Mesendoderm (in vitro differentiated cells): Measurements from ENCODE around the gene ADAMTS17.

Source experiments
- DNase-seq: peaks from one replicate; pipeline ENCODE4 v3.0.0; 2013
- H2AK5ac ChIP-seq: 2 replicates; pipeline ENCODE4 v1.6.1; 2013; ENCODE audit warnings: low read length, inconsistent platforms
- H2BK120ac ChIP-seq: 2 replicates; pipeline ENCODE4 v1.6.1; 2013; ENCODE audit warnings: low read depth, mild to moderate bottlenecking, low read length, moderate library complexity, mixed read lengths
- H2BK15ac ChIP-seq: replicated peaks from 2 replicates; pipeline ENCODE4 v1.6.1; 2013; ENCODE audit warnings: low read depth, mild to moderate bottlenecking, moderate library complexity
- H2BK5ac ChIP-seq: 2 replicates; pipeline ENCODE4 v1.6.1; 2013; ENCODE audit warnings: low read length, inconsistent platforms
- H3K18ac ChIP-seq: 2 replicates; pipeline ENCODE4 v1.6.1; 2013; ENCODE audit warnings: mild to moderate bottlenecking, low read length, mixed read lengths
- H3K23ac ChIP-seq: one replicate; pipeline ENCODE4 v1.6.1; 2013; ENCODE audit warnings: low read length
- H3K27ac ChIP-seq: 2 replicates; pipeline ENCODE4 v1.5.1; 2013; ENCODE audit warnings: low read depth, mild to moderate bottlenecking, inconsistent platforms, low read length, moderate library complexity
- H3K27me3 ChIP-seq: 2 replicates; pipeline ENCODE4 v1.6.1; 2013; ENCODE audit warnings: low read length, control low read depth, mild to moderate bottlenecking, inconsistent platforms; ENCODE audit not compliant: insufficient read depth, poor library complexity
- H3K36me3 ChIP-seq: 2 replicates; pipeline ENCODE4 v1.6.1; 2013; ENCODE audit warnings: low read length, inconsistent platforms; ENCODE audit not compliant: control insufficient read depth, insufficient read depth
- H3K4ac ChIP-seq: one replicate; pipeline ENCODE4 v1.6.1; 2013; ENCODE audit warnings: low read depth, mild to moderate bottlenecking, low read length, moderate library complexity
- H3K4me1 ChIP-seq: 2 replicates; pipeline ENCODE4 v1.6.1; 2013; ENCODE audit warnings: low read depth, low read length, inconsistent platforms; ENCODE audit not compliant: control insufficient read depth
- H3K4me2 ChIP-seq: 2 replicates; pipeline ENCODE4 v1.6.1; 2013; ENCODE audit warnings: low read length
- H3K4me3 ChIP-seq: 2 replicates; pipeline ENCODE4 v1.5.1; 2013; ENCODE audit warnings: mild to moderate bottlenecking, low read length
- H3K56ac ChIP-seq: one replicate; pipeline ENCODE4 v1.6.1; 2013; ENCODE audit warnings: low read length
- H3K79me1 ChIP-seq: 2 replicates; pipeline ENCODE4 v1.6.1; 2013; ENCODE audit warnings: low read length, inconsistent platforms
- H3K79me2 ChIP-seq: 2 replicates; pipeline ENCODE4 v1.6.1; 2013; ENCODE audit warnings: mild to moderate bottlenecking, low read length; ENCODE audit not compliant: control insufficient read depth, insufficient read depth
- H3K9ac ChIP-seq: 2 replicates; pipeline ENCODE4 v1.6.1; 2013; ENCODE audit warnings: low read length, inconsistent platforms
- H4K5ac ChIP-seq: one replicate; pipeline ENCODE4 v1.6.1; 2013; ENCODE audit warnings: low read length
- H4K8ac ChIP-seq: one replicate; pipeline ENCODE4 v1.6.1; 2013; ENCODE audit warnings: low read depth, mild to moderate bottlenecking, control low read depth, low read length, moderate library complexity
- WGBS: extraction: QIAGEN DNeasy Blood & Tissue Kit; methylation state at CpG from one replicate; pipeline ENCODE4 v1.1.7; 2013; ENCODE audit warnings: low lambda C conversion rate, missing lambda C conversion rate; ENCODE audit not compliant: insufficient coverage; ENCODE audit errors: extremely low coverage; 5-methylcytosine and 5-hydroxymethylcytosine counted together

Gene ADAMTS17

GRCh38 chr15:100180921-100181320 lies 160.9 kb downstream of the ADAMTS17 start:
- no peak overlapping the region for H3K23ac ChIP-seq
- H3K4ac ChIP-seq: no peak overlapping the region
- H2BK15ac ChIP-seq: no peak overlapping the region
- H3K9ac ChIP-seq: no peak overlapping the region
- no peak overlapping the region for H4K5ac ChIP-seq
- no peak overlapping the region for H3K27ac ChIP-seq
- H2AK5ac ChIP-seq: no peak overlapping the region
- H3K4me3 ChIP-seq: no peak overlapping the region
- no peaks in the 10 kb centered on the region for H3K79me2 ChIP-seq
- no peak overlapping the region for H3K4me2 ChIP-seq
- H2BK120ac ChIP-seq: no peak overlapping the region
- no peaks in the 10 kb centered on the region for H3K27me3 ChIP-seq
- H3K4me1 ChIP-seq: no peaks in the 10 kb centered on the region
- no peak overlapping the region for H2BK5ac ChIP-seq
- H3K56ac ChIP-seq: no peak overlapping the region
- no peak overlapping the region for H3K18ac ChIP-seq
- H3K79me1 ChIP-seq: no peaks in the 10 kb centered on the region
- no CpG with 5 or more reads among the region's 2 CpGs for WGBS
- no peak for DNase-seq
- H4K8ac ChIP-seq: no peak overlapping the region
- no peaks in the 10 kb centered on the region for H3K36me3 ChIP-seq

- H2BK15ac ChIP-seq: no peak overlapping the region
- no peaks in the 10 kb centered on the region for H3K36me3 ChIP-seq
- no peaks in the 10 kb centered on the region for H3K79me2 ChIP-seq
- no peaks in the 10 kb centered on the region for H3K79me1 ChIP-seq
- WGBS: no CpG with 5 or more reads among the region's 12 CpGs
- H3K9ac ChIP-seq: no peak overlapping the region
- H3K27ac ChIP-seq: no peak overlapping the region
- no peak overlapping the region for H2BK120ac ChIP-seq
- no peaks in the 10 kb centered on the region for H3K27me3 ChIP-seq
- no peak overlapping the region for H3K4me2 ChIP-seq
- no peak overlapping the region for H4K5ac ChIP-seq
- H2BK5ac ChIP-seq: no peak overlapping the region
- no peak overlapping the region for H2AK5ac ChIP-seq
- no peak overlapping the region for H4K8ac ChIP-seq
- no peak overlapping the region for H3K4me3 ChIP-seq
- H3K56ac ChIP-seq: no peak overlapping the region
- H3K18ac ChIP-seq: no peak overlapping the region
- H3K4me1 ChIP-seq: no peaks in the 10 kb centered on the region
- no peak overlapping the region for H3K4ac ChIP-seq
- no peak overlapping the region for H3K23ac ChIP-seq
- no peak for DNase-seq
Observed at GRCh38 chr15:100175406-100176114, 166.2 kb downstream of the ADAMTS17 start.

GRCh38 chr15:100174904-100175275 lies 166.9 kb downstream of the ADAMTS17 start:
- Histone ChIP-seq H3K9ac (no peak overlapping the region), H3K23ac (no peak overlapping the region), H3K56ac (no peak overlapping the region), H3K27ac (no peak overlapping the region), H4K8ac (no peak overlapping the region), H3K18ac (no peak overlapping the region), H3K4ac (no peak overlapping the region), H3K4me3 (no peak overlapping the region), H3K4me1 (no peaks in the 10 kb centered on the region), H2AK5ac (no peak overlapping the region), H4K5ac (no peak overlapping the region), H3K27me3 (no peaks in the 10 kb centered on the region), H3K79me2 (no peaks in the 10 kb centered on the region), H2BK5ac (no peak overlapping the region), H3K36me3 (no peaks in the 10 kb centered on the region), H2BK15ac (no peak overlapping the region), H2BK120ac (no peak overlapping the region), H3K79me1 (no peaks in the 10 kb centered on the region), H3K4me2 (no peak overlapping the region)
- no peak for DNase-seq
- no CpG with 5 or more reads among the region's 3 CpGs for WGBS

GRCh38 chr15:100174159-100174903 lies 167.4 kb downstream of the ADAMTS17 start:
- Histone ChIP-seq H3K23ac (no peak overlapping the region), H2BK120ac (no peak overlapping the region), H2BK5ac (no peak overlapping the region), H3K4me1 (no peaks in the 10 kb centered on the region), H2BK15ac (no peak overlapping the region), H3K4me2 (no peak overlapping the region), H3K18ac (no peak overlapping the region), H4K8ac (no peak overlapping the region), H3K79me1 (no peaks in the 10 kb centered on the region), H3K4ac (no peak overlapping the region), H3K56ac (no peak overlapping the region), H4K5ac (no peak overlapping the region), H3K4me3 (no peak overlapping the region), H3K36me3 (no peaks in the 10 kb centered on the region), H3K9ac (no peak overlapping the region), H3K27ac (no peak overlapping the region), H2AK5ac (no peak overlapping the region), H3K79me2 (no peaks in the 10 kb centered on the region), H3K27me3 (no peaks in the 10 kb centered on the region)
- no CpG with 5 or more reads among the region's 7 CpGs for WGBS
- no peak for DNase-seq

GRCh38 chr15:100172356-100173024 lies 169.3 kb downstream of the ADAMTS17 start:
- DNase-seq: no peak
- H3K36me3 ChIP-seq: no peaks in the 10 kb centered on the region
- H2BK5ac ChIP-seq: no peak overlapping the region
- H2BK15ac ChIP-seq: no peak overlapping the region
- H3K4me3 ChIP-seq: no peak overlapping the region
- H3K23ac ChIP-seq: no peak overlapping the region
- no peak overlapping the region for H3K18ac ChIP-seq
- H2BK120ac ChIP-seq: no peak overlapping the region
- no peak overlapping the region for H3K9ac ChIP-seq
- no peaks in the 10 kb centered on the region for H3K27me3 ChIP-seq
- H3K4me2 ChIP-seq: no peak overlapping the region
- H3K79me2 ChIP-seq: no peaks in the 10 kb centered on the region
- no peak overlapping the region for H2AK5ac ChIP-seq
- H4K8ac ChIP-seq: no peak overlapping the region
- H3K56ac ChIP-seq: no peak overlapping the region
- H3K4ac ChIP-seq: no peak overlapping the region
- no peaks in the 10 kb centered on the region for H3K79me1 ChIP-seq
- H3K4me1 ChIP-seq: no peaks in the 10 kb centered on the region
- no CpG with 5 or more reads among the region's 7 CpGs for WGBS
- no peak overlapping the region for H3K27ac ChIP-seq
- no peak overlapping the region for H4K5ac ChIP-seq
